ENCODE data around the gene ITGAV.

Gene ITGAV

GRCh38 chr2:186612555-186613440, 22.9 kb downstream of the ITGAV start:
- no peak for DNase-seq (ENCODE audit: low read depth, low spot score)

- no peak for DNase-seq (ENCODE audit: low read depth, low spot score)
Observed at GRCh38 chr2:186614373-186614772, 24.5 kb downstream of the ITGAV start.

- DNase-seq (ENCODE audit: low read depth, low spot score), result no peak
Observed at GRCh38 chr2:186617148-186617547, 27.3 kb downstream of the ITGAV start.

- DNase-seq (ENCODE audit: low read depth, low spot score), result no peak
Observed at GRCh38 chr2:186617771-186618170, 27.9 kb downstream of the ITGAV start.

DNA sequence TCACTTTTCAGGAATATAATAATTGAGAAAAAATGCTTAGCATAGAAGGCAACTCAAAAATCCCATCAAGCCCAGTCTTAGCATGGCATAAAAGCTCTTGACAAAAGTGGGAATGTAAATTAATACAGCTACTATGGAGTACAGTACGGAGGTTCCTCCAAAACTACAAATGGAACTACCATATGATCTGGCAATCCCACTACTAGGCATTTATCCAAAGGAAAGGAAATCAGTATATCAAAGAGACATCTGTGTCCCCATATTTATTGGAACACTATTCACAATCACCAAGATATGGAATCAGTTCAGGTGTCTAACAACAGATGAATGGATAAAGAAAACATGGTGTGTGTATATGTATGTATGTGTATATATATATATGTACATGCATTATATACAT, 28.8 kb downstream of the ITGAV start:
- no peak for DNase-seq (ENCODE audit: low read depth, low spot score)

DNA sequence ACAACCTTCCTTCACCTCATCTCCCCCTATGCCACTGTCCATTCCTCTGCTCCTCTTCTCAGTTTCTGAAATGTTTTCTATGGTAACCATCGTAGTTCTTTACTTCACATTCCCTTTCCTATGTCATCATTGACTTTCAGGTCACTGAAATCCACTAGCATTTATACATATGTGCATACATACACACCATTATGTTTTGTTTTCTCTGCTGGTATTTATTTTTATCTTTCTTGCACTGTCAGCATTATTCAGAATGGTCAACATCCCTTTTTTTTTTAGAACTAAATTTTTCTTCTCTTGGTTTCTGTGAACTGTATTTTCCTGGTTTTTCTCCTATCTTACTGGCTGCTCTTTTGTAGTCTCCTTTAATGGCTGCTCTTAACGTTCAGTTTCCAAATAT, 33.2 kb downstream of the ITGAV start:
- DNase-seq (ENCODE audit: low read depth, low spot score), result no peak

DNA sequence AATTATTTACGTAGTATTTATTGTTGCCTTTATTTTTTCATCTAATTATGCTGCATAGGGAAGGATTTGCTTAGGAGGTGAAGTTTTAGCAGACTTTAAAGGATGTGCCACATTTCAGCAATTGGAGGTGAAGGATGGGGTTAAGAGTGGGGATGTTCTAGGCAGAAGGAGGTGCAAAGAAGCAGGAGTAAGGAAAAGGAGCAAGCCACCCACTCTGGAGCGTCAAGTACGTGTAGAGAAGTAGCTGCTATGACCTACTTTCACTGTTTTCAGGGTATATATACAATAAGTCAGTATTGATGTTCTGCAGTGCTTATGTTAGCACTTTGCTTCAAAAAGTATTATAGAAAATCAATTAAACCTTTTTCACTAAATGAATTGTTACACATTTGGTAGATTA, 34.4 kb downstream of the ITGAV start:
- no peak for DNase-seq (ENCODE audit: low read depth, low spot score)

GRCh38 chr2:186629250-186629996, 39.6 kb downstream of the ITGAV start:
- DNase-seq (ENCODE audit: low read depth, low spot score), result no peak

GRCh38 chr2:186632417-186632816, 42.6 kb downstream of the ITGAV start:
- DNase-seq (ENCODE audit: low read depth, low spot score), result no peak

DNA sequence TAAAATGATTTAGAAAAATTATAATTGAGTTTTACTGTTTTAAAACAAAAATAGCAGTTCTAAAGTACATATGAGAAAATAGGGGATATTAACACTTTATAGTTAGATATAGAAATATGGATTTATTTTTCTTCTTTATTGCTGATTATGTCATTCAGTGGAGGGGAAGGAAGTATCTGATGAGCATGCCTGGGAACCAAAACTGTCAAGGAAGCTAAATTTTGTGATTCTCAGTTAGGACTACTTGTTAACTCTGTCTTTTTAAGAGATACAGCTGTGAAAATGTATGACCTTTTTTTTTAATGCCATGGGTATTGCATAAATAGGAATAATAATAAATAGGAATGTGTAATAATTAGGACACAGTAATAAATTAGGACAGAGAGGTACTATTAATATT, 44.8 kb downstream of the ITGAV start:
- no peak for DNase-seq (ENCODE audit: low read depth, low spot score)

DNA sequence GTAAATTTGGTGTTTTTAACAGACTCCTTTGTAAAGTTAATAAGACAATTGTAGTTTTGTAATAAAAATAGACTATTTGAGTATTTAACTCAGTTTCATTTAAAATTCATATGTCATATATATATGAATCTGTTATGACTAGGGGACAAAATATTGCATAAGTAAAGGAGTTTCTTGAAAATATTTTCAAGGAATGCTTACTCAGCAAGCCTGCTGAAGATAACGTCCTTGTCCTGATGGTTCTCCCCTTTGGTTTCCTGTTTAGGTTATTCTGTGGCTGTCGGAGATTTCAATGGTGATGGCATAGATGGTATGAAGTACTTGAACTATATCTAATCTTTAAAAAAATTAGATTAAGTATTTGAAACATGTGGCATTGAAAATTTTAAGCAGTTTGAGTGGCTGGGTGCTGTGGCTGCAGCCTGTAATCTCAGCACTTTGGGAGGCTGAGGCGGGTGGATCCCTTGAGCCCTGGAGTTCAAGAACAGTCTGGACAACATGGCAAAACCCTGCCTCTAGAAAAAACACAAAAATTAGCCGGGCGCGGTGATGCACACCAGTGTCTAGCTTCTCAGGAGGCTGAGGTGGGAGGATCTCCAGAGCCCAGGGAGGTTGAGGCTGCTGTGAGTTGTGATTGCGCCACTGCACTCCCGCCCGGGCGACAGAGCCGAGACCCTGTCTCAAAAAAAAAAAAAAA, 47.1 kb downstream of the ITGAV start:
- DNase-seq (ENCODE audit: low read depth, low spot score), result no peak

GRCh38 chr2:186637497-186637800, 47.6 kb downstream of the ITGAV start:
- DNase-seq (ENCODE audit: low read depth, low spot score), result no peak

DNA sequence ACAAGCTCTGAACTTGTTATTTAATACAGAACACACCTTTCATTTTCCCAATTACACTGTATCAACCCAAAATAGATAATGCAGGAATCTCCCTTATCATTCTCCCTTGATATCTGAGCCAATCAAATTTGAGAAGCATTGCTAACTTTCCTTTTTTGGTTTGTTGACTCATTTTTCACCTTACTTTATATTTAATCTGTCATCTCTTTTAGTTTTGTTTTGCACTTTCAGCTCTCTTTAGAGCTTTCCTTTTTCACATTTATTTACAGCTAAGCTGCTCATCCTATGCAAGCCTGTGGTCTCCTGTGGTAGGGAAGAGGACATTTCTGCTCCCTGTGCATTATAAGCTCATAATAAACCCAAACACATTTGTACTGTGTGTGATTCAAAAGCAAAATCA, 50.1 kb downstream of the ITGAV start:
- DNase-seq (ENCODE audit: low read depth, low spot score), result no peak

DNA sequence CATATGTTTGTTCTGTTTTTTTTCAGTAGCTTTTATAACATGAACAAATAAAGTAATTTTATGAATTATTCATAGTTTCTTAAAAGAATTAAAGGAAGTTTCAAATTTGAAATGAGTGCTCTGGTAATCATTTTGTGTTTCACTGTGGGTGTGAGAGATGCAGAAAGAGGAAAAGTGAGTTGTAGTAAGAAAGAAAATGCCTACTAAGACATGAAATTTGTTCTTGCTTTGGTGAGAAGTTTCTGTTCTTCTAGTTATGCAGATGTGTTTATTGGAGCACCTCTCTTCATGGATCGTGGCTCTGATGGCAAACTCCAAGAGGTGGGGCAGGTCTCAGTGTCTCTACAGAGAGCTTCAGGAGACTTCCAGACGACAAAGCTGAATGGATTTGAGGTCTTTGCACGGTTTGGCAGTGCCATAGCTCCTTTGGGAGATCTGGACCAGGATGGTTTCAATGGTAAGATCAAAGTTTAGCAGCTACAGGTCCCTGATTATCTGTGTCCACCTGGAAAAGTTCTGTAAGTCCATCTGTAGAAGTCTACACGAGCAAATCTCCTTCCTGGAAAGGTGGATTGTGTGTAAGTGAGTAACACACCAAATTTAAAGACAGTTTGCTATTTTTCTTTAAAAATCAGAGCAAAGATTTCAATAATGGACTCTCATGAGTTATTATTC, 51.4 kb downstream of the ITGAV start:
- DNase-seq (ENCODE audit: low read depth, low spot score), result no peak

- DNase-seq (ENCODE audit: low read depth, low spot score), result peak; percentile 31
Observed at GRCh38 chr2:186641807-186642321, 52.0 kb downstream of the ITGAV start.

- no peak for DNase-seq (ENCODE audit: low read depth, low spot score)
Observed at GRCh38 chr2:186644791-186645190, 54.9 kb downstream of the ITGAV start.

DNA sequence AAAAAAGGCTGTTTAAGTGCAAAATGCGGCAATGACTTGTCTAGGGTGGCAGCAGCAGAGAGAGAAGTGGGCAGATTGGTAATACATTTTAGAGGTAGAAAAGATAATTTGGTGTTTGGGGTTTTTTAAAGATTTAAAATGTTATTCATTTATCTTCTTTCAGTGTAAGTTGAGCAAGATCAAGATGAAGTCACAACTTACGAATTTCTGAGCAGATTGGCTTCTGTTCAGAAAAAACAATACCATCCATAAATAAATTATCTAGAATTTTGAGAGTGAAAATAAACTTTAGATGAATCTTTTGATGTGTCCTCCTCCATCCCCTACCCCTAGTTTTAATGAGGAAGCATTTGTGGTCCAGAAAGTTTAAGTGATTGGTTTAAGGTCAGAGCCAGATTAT, 56.1 kb downstream of the ITGAV start:
- no peak for DNase-seq (ENCODE audit: low read depth, low spot score)

DNA sequence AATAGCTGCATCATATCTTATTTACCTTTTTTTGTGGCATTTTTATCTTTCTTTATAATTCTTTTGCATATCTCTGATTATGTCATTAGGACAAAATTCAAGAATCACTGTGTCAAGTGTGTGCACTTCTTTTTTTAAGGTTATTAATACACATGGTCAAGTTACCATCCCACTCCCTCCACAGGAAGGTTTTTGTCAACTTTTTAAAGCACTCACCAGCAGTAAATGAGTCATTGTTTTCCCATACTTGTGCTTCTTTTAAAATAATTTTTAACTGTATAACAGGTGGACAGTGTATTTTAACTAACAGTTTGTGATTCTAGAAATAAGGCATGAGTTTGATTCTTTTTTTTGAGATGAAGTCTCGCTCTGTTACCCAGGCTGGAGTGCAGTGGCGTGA, 58.3 kb downstream of the ITGAV start:
- DNase-seq (ENCODE audit: low read depth, low spot score), result no peak

DNA sequence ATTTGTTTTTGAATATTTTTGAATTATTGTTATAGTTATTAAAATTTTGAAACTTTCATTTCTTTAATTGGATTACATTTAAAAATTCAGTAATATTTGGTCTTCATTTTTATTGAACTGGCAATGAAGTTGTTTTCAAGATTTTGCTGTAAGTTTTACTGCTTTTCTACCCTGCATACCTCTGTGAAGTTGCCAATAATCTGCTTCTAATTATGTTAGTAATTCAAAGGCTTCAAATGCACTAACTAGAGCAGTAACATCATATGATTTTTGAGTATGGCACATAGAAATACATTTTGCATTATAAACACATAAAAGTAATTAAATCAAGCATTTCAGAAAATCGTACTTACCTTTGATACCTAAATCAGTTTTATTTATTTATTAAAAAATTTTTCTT, 63.7 kb downstream of the ITGAV start:
- DNase-seq (ENCODE audit: low read depth, low spot score), result no peak

- no peak for DNase-seq (ENCODE audit: low read depth, low spot score)
Observed at GRCh38 chr2:186659383-186659782, 69.5 kb downstream of the ITGAV start.

DNA sequence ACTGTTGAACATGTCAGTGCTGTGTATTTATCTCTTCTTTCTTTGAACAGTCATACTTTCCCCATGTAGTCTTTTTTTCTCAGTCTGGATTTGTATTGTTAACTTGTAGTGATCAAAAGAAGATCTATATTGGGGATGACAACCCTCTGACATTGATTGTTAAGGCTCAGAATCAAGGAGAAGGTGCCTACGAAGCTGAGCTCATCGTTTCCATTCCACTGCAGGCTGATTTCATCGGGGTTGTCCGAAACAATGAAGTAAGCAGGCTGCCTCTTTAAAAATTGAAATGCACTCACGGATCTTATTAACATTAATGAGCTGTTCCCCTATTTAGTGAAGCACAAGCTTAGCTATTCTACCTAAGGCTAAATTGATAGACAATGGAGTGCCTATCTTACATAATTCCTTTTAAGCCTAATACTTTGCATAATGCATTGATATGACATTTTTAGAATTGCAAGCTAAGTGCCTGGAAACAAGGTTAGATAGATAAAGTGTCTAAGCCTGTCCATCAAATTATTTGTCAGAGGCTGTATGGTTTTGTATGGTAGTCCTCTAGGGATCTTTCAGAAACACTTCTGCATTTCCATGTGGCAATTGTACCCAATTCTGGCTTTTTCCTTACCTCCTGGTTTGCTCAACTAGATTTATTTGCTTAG, 74.7 kb downstream of the ITGAV start:
- DNase-seq (ENCODE audit: low read depth, low spot score), result no peak

Measured in ELF-1 (cell line).